TTC549 (cell line): ENCODE data around the gene QRFPR.
"Not testable (repeated sequence)": the region's sequence is repeated elsewhere in the genome, so short reads cannot be mapped to it uniquely, and the experiment has no call there.

ENCODE experiments used
- FAIRE-seq: peaks from 2 replicates; lab custom pipeline; 2012; peaks lifted over from hg19 to GRCh38; lab: Jason Lieb, UNC

The QRFPR gene

DNA sequence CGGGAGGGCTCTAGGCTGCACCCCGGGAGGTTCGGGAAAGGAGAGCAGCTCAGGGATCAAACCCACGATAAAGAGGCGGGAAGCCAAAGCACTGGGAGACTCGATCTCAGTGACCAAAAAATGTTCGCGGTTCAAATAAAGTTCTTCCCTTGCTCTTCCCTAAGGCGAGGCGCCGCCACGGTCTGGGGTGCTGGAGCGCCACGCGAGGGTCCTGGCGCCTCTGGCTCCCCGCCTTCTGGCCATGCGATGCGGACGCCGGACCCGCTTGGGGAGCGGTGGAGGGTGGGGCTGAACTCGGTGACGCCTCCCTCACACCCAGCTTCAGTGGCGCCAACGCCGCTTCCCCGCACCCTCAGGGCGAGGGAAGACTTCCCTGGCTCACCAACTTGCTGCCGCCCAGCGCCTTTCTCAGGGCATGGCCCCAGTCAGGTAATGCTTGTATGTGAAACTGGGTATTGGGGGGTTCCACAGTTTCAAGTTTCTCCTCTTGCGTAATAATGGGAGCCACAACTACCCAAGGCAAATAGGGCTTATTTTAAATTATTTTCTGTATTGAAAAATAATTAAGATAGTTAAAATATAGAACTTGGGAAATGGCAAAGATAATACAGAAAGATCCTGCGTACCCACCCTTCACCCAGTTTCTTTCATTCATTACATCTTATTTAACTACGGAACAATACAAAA, at the start of gene QRFPR:
Gene QRFPR (minus strand): TSS at position 243 of the 687 bp plus-strand sequence. CDS start 371 bp downstream, outside the sequence.
- no peak for FAIRE-seq

DNA sequence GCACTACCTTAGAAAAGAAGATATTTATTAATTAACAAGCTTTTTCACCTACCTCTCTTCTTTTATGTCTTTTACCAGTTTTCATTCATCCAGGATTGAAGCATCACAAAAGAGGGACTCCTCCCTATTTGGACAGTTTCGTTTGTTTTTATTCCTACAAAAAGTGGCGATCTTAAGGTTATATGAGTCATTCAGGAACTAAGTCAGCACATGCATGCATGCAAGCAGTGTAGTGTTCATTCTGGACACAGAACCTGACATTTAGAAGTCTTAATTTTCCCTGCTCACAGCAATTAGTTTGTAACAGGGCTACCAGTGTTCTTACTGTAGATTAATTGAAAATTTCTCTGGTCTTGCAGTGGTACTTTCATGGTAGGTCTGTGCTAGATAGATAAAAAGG, 47.9 kb upstream of the QRFPR start:
- no peak for FAIRE-seq

DNA sequence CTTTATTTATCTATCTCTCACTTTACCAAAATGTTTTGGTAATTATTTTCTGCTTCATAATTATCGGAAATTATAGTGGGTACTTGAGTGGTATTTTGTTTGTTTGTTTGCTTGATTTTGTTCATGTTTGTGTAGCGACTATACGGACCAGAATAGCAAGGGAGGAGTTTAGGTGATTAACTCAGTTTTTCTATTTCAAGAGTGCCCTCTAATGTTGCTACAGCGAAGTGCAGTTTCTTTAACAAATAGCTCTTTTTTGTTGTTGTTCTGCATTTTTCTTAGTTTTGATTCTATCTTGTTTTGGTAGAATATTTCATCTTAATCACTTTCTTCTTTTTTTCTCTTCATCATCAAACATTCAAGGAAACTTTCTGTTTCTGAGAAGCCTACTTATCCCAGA, 40.8 kb upstream of the QRFPR start:
- FAIRE-seq, result no peak

DNA sequence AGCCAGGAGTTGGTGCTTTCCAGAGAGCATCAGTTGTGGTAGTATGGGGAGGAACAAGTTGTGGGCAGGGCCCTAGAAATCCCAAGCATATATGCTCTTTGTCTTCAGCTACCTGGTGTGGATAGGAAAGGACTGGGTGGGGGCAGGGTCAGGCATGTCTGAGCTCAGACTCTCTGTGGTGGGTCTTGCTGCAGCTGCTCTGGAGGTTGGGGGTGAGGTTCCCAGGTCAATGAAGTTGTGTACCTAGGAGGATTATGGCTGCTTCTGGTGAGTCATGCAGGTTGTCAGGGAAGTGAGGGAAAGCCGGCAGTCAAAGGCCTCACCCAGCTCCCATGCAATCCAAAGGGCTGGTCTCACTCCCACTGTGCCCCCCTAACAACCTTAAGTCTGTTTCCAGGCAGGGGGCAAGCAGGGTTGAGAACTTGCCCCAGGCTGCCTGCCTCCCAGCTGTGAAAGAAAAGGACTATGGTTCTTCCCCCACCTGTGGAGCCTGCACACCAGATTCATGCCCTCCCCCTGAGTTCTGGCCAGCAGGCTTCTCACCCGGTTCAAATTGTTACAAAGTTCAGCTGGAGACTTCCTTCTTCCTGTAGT, 30.4 kb upstream of the QRFPR start:
- no peak for FAIRE-seq

DNA sequence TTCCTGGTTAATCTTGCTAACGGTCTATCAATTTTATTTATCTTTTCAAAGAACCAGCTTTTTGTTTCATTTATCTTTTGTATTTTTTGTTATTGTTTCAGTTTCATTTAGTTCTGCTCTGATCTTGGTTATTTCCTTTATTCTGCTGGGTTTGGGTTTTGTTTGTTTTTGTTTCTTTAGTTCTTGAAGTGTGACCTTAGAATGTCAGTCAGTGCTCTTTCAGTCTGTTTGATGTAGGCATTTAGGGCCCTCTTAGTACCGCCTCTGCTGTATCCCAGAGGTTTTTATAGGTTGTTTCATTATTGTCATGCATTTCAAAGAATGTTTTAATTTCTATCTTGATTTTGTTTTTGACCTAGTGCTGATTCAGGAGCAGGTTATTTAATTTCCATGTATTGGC, 27.7 kb upstream of the QRFPR start:
- not testable (repeated sequence) for FAIRE-seq

DNA sequence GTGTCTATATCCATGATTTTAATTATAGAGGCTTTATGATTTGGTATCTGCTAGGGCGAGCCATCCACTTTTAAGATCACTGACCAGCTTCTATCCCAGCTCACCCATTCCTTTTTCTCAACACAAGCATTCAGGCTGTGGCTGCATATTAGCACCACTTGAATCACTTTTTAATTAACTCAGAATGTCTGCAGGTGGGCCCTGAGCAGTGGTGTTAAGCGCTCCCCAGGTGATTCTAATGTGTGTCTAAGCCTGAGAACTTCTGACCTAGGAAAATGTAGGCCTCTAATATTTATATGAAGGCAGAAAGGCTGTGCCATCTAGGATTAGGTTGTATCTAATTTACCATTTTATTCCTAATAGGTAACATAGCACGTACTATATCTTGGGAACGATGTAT, 19.8 kb upstream of the QRFPR start:
- FAIRE-seq, result no peak

DNA sequence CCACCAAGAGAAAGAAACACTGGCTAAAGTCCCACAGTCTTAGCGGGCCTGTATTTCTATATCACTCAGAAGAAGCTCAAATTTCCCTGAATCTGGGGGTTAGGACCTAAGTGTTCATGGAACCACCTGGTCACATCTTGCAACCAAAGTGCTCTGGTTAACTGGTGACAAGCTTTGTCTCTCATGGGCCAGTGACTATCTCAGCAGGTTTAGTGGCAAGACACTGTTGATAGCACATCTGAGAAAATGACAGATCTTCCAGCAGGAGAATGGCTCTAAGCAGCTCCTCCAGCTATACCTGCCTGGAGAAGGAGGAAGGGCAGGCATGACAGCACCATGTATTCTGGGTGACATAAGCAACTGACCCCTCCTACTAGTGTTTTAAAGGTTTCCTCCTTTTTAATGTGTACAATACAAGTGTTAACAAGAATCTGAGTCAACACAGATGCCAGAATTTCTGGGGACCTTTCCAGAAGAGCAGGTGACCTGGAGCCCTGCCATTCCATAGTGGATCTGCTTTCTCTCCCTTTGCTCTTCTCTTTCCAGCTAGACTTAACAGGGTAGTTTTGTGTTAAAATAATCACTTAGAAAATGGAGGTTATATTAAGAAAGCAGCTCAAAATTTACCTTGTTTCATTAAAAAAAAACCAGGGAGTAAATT, 17.3 kb upstream of the QRFPR start:
- FAIRE-seq, result no peak

DNA sequence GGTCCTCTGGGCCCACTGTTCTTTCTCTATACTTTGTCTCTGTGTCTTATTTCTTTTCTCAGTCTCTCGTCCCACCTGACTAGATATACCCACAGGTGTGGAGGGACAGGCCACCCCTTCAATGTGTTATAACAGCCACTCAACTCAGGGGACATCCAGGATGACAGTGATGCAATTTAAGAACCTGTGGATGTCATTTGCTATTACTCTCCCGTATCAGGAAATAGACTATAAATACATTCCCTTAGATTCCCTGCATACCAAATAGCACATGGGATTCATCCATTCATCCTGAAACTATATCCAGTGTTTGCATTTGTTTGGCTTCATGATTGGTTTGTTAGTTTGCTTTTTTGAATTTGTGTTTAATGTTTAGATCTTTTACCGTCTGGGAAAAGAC, 16.6 kb upstream of the QRFPR start:
- FAIRE-seq, result no peak

DNA sequence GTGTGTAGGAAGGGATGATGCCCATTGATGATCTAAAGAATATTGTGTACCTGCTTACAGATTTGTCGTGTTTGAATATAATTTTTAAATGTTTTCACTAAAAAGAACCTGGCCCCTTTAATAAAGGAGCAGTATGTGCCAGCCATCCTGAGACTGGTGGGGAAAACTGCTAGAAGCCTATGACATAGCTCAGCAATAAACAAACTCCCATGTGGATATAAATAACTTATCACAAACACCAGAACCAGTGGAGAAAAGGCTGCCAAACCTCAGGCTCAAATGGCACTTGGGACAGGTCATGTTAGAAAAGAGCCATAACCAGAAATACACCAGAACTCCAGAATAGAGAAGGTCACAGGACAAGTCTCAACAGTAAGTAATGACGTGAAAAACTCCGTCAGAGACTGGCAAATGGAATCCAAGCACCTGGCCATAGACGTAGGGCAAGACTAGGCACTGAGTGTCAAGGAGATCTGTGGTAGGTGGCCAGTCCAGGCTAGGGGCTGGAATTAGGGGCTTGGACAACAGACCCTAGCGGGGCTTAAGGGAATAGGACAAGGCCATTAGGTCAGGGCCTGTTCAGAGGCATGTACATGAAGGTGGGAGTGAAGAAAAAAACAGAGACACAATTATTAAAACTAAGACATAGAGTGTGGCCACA, 11.7 kb upstream of the QRFPR start:
- FAIRE-seq, result no peak

DNA sequence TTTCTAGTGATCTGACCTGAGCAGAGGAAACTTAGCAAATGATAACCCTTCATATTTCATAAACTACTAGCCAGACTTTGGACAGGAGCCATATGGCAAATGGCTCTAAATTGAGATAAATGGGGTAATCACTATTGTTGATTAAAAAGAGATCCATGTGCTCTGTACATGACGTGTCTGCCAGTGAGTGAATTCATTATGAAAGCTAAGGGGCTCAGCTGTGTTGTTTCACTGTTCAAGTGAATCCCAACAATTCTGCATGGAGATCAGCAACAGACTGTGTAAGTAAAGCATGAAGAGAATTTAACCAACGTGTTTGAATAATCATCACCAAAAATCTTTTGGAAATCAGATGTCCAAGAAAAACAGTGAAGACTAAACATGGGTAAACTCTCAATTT, 9.5 kb upstream of the QRFPR start:
- no peak for FAIRE-seq

DNA sequence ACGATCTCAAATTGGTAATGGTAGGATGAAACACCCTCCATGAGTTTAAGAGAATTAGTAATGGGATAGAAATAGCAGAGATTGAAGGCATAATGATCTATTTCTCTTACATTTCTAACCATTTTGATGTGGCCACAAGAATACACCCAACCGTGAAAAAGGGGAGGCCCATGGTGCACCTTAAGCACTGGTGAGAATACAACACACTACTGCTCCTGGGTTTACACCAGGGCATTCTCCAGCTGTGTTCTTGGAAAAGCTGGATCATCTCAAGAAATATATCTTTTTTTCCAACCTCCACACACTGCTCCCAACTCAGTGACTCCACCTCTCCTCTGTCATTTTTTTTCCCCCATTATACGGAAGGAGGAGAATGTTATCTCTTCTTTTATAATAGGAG, 1.5 kb downstream of the QRFPR start:
- FAIRE-seq, result no peak

DNA sequence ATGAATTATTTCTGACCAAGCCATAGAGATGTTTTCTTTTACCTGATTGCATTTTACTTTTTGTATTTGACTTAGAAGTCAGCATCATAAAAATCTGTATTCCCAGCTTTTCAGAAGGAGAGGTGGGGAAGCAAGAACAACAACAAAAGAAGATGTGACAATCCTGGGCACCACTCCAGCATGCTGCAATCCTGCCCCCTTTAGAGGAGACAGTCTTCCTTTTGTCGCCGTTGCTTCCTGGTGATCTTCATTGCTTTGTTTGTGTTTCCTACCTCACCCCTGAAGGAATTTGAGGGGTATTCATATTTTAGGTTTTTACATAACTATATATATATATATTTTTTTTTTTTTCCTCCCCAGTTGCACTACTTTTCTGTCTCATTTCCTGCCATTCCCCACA, 3.7 kb downstream of the QRFPR start:
- no peak for FAIRE-seq

DNA sequence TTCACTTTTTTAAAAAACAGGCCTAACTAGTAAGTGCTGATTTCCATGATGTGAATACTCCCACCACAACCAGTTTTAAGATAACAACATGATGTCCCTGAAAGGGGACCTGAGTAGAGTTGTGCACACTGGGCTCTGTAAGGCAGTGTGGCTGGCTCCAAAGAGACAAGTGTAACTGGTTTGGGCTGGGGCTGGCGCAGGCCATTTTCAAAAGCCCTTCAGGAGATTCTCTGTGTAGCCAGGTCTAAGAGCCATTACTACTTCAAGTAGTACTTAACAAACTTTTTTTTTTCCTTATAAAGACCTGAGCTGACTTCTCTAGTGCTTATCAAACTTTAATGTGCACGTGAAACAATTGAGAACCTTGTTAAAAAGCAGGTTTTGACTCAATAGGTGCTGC, 4.3 kb downstream of the QRFPR start:
- no peak for FAIRE-seq

DNA sequence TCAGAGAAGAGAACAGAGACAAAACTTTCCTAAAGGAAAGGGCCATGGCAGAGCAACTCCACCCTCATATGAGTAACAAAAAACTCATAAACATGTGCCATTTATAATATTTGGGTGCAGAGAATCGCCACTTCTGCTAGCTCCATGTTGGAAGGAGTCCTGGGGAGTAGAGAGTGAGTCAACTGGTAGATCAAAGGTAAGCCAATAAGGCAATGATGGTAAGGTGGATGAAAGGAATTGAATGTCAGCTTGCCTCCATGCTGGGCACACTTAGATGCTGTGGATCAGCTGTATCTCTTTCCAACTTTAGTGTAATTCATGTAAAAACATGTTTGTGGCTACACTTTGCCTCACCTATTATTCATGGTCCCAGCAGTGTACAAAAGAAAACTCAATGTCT, 4.7 kb downstream of the QRFPR start:
- FAIRE-seq, result no peak

DNA sequence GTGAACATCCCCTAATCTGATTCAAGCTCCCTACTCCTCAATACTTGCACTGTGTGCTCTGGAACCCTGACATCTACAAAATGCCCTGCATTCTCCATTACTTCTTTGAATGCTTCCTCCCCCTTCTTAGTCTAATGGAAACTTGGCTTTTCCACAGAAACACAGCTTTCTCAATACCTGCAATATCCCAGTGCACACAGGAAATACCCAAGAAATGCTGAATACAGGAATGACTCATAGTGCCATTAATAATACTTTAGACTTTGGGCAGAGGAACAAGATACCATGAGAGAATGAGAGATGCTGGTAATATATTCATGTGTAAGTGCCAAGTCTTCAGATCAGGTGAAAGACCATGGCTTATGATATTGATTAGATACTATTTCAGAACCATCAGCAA, 5.6 kb downstream of the QRFPR start:
- no peak for FAIRE-seq

DNA sequence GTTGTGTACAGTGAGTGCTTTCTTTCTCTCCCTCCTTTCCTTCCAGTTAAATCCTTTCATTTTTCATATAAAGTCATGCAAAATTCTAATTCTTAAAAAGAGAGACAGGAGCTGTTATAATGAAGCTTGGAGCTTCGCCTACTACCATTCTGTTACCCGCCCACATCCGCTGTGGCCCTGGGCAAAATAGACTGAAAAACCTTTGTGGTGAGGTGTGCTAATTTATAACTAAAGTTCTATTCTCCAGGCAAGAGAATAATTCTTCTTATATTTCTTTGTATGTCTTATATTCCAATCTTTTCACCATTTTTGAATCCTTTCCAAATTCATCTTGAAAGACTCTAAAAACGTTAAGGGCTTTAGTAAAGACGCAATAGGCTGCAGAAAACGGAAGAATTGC, 7.0 kb downstream of the QRFPR start:
- no peak for FAIRE-seq

DNA sequence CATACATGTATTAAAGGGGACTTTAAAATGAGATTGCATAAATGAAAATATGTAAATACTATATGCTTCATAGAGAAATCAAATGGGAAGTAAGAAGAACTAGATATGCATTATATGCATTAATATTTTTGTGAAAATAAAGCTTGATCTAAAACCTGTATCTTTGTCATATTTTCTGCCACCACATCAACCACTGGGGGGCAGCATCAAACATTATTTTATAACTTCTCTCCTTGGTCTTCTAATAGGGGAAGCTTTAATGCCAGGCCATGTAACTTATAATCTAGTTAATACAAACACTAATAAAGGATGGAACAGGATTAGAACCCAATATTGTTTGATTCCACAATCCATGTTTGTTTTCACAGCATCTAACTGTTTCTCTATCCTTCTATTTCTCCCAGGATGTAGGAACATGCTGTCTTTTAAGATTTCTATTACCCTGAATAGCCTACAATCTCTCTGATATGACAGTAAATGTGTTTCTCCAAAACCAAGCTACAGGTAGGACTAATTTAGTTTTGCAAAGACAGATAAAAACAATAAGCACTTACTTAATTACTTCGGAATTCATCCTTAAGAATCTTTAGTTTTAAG, 10.0 kb downstream of the QRFPR start:
- FAIRE-seq, result peak; percentile 93

DNA sequence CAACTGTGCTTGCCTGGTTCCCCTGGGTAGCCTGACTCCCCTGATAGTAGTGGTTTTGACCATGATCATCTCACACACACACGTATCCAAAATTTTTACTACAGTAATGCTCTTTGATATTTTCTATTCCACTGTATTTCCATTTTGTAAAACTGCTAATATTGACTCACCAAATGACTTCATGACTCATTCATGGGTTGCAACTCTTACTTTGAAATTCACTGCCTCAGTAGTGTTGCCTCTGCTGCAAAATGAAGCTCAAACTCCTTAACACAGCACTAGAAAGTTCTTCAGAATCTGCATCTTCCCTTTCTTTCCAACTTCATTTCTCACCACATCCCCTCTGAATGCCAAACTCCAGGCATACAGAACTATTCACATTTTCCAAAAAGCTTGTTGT, 20.3 kb downstream of the QRFPR start:
- FAIRE-seq, result no peak

DNA sequence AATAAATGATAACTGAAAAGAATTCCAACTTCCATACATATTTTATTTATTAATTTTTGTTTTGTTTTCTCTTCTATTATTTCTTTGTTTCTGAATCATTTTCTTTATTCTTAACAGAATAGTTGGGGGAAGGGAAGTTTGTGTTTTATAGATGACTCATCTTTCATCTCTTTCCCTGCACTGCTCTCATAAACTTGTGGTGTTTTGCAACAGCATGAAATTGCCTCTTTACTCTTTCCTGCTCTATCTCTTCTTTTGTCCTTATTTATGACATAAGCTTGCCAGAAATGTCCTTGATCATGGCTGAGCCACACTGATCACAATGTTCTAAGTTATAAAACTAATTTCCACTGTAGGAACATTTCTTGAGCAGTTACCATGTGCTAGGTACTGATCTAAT, 22.3 kb downstream of the QRFPR start:
- no peak for FAIRE-seq

DNA sequence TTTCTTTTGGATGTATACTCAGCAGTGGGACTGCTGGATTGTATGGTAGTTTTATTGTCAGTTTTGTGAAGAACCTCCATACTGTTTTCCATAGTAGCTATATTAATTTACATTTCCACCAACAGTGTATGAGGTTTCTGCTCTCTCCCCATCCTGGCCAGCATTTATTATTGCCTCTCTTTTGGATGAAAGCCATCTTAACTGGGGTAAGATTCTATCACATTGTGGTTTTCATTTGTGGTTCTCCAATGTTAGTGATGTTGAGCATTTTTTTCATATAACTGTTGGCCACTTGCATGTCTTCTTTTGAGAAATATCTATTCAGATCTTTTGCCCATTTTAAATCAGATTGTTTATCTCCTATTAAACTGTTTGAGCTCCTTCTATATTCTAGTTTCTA, 27.6 kb downstream of the QRFPR start:
- no peak for FAIRE-seq

DNA sequence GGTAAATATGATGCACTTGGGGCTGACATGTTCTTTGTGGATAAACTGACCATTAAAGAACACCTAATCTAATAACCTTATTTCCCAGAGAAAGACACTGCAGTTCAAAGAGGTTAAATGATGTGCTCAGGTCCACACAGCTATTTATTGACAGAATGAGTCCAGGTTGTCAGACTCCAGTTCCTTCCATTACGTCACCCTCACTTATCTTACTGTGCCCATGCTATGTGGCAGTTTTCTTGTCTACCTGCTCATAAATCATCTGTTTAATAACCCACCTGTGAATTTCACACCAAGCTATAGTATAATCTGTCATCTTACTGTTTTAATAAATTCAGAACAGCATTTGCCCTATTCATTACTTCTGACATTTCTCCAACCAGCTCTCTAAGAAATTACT, 36.7 kb downstream of the QRFPR start:
- FAIRE-seq, result no peak

DNA sequence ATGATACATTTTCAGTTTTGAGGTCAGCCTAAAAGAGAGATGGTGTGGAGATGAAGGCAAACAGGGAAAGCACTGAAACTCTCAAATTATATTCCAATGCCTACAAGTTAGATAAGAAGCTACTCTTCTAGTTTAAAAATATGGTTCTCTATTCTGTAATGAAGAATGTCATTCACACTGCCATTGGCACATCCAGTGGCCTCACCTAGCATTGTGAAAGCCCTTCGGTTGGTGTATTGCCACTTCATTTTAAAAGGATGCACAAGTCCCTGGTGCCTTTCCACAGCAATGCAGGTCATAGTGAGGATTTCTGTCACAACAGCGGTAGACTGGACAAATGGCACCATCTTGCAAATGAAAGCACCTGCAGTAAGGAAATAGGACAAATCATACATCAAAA, 40.6 kb downstream of the QRFPR start:
- FAIRE-seq, result no peak

DNA sequence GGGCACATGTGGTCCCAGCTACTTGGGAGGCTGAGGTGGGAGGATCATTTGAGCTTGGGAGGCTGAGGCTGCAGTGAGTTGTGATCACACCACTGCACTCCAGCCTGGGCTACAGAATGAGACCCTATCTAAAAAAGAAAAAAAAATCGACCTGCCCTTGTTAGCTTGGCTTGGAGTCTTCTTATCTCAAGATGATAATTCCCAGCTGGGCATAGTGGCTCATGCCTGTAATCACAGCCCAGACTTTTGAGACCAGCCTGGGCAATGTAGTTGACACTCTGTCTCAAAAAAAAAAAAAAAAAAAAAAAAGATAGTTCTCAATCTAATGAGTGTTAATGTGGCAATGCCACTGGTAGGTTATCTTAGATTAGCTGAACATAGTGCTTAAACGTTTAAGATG, 41.0 kb downstream of the QRFPR start:
- FAIRE-seq, result no peak
